ENCODE results near the gene TAGLN3.

The TAGLN3 gene

DNA sequence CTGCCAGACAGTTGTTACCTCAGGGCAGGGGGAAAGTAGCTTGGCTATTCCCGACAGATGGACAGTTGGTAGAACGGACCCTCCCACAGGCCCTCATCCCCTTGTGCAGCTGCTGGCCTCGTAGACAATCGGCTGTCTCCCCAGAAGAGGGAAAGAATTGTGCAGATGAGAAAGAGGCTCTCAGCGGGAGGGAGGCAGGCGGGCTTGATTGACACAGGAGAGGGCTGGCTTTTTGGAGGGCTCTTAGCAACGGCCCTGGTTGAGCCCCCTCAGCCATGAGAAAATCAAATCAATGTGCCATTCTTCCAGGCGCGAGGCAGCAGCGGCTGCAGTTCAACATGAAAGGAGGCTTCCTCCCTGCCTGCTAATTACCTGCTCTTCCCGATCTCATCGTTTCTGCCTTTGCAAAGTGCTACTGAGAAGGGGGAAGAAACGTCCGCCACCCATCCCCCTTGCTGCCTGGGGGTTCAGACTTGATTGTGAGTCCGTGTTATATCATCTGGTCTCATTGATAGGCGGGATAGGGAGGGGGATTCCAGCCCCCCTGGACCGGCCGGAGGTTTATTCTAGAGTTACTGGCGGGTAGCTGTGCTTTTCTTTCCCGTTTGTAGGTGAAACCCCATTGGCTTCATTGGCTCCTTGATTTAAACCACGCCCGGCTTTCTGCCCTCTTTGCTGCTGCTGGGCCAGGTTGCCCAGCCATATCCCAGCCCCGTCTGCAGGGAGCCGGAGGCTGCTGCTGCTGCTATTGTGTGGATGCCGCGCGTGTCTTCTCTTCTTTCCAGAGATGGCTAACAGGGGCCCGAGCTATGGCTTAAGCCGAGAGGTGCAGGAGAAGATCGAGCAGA is at the start of gene TAGLN3:
Gene TAGLN3, plus strand, starts transcription at position 287 of the 848 bp plus-strand sequence. Its CDS starts 501 bp downstream, at position 788.
- no peak for DNase-seq (ENCODE audit: low read depth in 2 of 2)

GRCh38 chr3:111949712-111950111 is 49.0 kb upstream of the TAGLN3 start:
- DNase-seq (ENCODE audit: low read depth in 2 of 2) = no peak

DNA sequence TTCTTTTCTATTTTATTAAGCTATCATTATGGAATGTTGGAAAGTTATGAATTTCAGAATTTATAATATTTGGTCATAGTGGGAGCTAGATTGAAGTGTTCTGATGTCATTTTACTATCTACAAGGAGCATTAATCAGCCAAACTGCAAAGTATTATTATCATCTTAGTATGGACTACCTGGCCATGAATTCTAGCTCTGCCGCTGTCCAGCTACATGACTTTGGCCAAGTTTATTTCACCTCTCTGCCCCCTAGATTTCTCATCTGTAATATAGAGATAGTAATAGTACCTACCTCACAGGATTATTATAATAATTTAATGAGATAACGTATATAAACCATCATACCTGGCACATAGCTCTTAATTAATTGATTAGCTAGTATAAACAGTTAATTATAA is 47.7 kb upstream of the TAGLN3 start:
- DNase-seq (ENCODE audit: low read depth in 2 of 2) = no peak

DNA sequence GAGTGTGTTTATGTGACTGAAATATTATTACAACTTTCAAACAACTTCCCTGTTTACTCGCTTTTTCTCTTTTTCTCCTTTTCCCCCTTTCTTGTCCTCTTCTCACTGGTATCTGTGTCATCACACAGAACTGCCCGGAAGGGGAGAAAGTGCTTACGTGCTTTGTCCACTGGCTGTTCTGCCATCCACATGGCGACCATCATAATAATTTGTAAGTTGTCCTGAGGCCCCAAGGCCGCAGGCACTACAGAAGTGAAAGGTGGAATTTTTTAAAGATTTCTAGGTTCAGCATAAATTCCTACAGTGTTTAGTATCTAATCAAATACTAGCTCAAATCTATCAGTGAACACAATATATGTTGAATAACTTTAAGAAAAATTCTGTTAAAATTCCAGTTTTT is 46.6 kb upstream of the TAGLN3 start:
- no peak for DNase-seq (ENCODE audit: low read depth in 2 of 2)

DNA sequence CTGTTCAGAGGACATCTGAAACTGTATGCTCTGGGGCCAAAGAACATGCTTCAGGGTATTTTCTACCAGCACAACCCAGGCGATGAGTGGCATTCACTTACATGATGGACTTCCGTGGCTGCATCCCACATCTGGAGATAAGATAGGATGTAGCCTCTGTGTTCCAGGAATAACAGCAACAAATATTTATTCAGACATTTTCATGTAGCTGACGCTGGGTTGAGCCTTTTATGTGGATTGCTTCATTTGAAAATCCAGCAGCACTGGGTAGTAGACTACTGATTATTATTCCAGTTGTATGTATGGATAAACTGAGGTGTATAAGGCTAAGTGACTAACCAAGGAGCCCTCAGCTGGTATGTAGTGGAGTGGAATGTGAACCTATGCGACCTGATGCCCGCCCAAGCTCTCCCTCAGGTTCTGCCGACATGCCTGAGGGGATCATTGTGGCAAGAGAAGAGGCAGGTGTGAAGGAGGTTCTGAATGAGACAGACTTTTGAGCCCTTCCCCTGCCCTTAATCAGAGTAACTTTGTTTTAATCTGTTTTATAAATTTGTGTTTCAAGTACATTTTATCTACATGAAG is 45.8 kb upstream of the TAGLN3 start:
- DNase-seq (ENCODE audit: low read depth in 2 of 2) = no peak

DNA sequence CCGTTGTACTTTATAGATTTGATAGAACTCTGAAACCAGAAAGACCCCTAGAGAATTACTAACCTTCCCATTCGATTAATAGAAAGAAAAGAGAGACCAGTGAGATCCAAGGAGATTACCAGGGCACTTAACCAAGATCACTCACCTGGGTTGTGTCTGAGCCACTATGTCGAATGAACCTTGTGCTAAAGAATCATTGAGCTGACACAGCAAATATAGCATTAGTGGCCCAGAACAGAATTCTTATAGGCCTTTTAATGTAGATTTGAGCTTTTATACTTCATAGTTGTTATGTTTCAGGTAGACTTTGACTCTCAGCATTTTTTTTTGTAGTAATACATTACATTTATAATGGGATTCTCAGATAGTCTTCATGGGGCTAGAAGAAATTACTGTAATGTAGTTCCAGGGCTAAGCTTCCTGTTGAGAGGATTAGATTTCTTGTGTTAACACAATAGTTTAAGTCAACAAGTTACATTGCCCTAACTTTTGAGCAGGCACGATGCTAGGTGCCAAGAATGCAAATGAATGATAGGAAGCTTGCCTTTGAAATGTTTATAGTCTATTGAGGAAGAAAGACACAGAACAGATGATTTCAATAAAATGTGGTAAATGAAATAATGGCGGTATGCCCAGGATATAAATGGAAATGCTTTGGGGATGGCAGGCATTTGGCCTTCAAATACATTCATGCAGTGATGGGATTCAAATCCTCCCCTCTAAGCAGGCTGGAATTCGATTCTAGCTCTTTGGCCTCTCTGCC is 44.3 kb upstream of the TAGLN3 start:
- no peak for DNase-seq (ENCODE audit: low read depth in 2 of 2)

DNA sequence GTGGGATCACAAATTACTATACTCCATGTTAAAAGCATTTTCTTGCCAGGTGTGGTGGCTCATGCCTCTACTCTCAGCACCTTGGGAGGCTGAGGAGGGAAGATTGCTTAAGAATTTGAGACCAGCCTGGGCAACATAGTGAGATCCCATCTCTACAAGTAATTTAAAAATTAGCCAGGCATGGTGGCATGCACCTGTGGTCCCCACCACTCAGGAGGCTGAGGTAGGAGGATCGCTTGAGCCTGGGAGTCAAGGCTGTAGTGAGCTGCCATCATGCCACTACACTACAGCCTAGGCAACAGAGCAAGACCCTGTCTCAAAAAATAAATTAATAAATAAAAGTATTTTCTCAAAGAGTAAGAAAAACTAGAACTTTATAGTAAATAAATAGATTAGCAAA is 42.8 kb upstream of the TAGLN3 start:
- DNase-seq (ENCODE audit: low read depth in 2 of 2) = no peak

- no peak for DNase-seq (ENCODE audit: low read depth in 2 of 2)
These were observed 42.3 kb upstream of the TAGLN3 start for GRCh38 chr3:111956449-111956848.

DNA sequence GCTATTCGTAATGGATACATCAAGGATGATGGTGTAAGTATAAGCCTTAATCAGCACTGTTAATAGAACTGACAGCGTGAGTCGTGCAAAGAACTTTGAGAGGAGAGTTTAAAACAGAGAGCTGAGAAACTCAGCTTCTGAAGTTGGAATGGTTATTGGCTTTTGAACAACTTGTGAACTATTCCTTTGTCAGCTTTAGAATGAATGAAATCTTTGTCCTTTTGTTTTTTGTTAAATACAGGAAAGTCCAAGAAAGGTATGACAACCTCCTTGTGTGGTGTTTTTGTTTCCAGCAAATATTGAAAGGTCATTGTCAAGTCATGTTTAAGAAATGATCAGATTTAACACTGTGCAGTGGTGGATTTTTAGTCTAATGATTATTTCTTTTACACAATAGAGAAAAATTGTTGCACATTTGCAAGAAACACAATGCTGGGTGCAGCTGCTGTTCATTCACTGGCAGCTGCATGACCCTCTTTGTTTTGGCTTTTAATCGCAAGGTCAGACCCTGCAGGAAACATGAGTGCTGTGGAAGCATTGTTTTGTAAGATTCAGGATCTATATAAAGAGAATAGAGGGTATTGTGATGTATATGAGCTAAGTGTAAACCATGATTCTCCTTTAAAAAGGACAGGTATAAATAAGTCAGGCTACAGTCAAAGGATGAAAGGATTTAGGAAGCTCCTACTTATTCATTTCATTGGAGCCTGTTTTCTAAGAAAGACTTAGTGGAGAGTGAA is 41.6 kb upstream of the TAGLN3 start:
- DNase-seq (ENCODE audit: low read depth in 2 of 2) = no peak

DNA sequence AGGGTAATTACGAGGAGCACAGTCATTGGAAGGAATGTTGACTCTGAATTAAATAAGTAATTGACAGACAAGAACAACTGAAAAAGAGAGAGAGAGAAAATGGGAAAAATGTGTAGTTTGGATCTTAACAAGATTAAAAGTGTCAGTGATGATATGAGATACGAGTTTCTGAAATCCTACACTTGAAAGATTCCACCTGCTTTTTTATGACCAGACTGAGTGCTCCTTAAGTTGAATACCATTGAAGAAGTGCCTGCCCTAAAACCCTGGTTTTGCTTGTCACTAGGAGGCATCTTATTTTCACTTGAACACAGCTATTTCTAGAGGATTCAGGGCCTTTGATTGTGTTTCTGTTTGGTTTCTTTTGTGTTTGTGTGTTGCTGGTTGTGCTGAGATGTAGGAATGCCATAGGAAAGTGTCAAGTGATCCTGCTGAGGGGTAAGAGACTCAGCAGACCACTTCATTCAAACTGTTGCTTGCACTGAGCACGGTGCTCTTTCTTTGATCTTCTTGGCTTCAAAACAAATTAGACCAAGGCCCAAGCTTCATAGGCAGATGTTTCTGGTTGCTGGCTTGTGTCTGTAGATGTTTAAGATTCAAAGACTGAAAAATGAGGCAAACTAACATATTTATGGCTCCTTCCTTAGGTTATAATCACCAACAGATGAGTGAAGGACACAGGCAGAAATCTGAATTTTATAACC is 37.1 kb upstream of the TAGLN3 start:
- no peak for DNase-seq (ENCODE audit: low read depth in 2 of 2)

GRCh38 chr3:111963424-111963823 is 35.3 kb upstream of the TAGLN3 start:
- no peak for DNase-seq (ENCODE audit: low read depth in 2 of 2)

- no peak for DNase-seq (ENCODE audit: low read depth in 2 of 2)
These were observed 33.2 kb upstream of the TAGLN3 start for GRCh38 chr3:111965484-111965883.

DNA sequence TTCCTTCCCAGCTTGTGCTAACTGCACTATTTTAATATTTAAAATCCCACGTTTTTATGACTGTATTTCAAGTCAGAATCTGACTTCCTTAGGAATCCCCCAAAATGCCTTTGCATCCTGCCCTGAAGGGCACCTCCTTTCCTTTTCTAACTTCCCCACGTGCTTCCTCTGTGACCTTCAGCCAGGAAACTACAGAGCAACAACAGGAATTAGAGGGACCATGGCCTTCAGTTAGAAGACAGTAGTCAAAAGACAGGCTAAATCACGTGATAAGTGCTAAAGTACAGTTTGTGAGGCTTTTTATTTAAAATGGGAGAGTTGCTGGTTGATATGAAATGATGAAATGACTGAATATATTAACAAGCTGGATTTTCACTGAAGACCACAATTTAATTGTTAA is 31.7 kb upstream of the TAGLN3 start:
- no peak for DNase-seq (ENCODE audit: low read depth in 2 of 2)

DNA sequence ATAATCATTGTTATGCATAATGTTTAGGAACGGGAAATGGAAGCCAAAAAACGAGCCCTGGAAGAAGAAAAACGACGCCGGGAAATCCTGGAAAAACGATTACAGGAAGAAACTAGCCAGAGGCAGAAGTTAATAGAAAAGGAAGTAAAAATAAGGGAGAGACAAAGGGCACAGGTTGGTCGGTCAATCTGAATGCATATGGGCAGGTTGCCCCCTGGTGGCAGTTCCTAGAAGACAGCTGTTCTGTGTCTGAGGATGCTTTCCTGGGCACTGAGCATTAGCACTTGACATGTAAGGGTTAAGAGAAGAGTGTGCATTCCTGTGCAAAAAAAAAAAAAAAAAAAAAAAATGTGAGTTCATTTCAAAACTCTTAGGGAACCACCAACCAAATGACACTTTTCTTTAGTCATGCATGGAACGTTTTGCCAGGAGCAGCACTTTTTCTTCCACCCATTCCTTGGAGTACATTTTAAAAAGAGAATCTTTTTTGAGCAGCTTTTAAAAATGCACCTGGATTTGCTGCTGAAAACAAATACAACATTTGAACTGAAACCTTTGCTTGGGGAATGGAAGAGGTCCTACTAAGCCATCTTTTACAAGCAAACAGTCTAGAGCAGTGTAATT is 31.0 kb upstream of the TAGLN3 start:
- peak; percentile 68 to 71 for DNase-seq (ENCODE audit: low read depth in 2 of 2)

- DNase-seq (ENCODE audit: low read depth in 2 of 2) = no peak
These were observed 30.2 kb upstream of the TAGLN3 start for GRCh38 chr3:111968319-111969054.

DNA sequence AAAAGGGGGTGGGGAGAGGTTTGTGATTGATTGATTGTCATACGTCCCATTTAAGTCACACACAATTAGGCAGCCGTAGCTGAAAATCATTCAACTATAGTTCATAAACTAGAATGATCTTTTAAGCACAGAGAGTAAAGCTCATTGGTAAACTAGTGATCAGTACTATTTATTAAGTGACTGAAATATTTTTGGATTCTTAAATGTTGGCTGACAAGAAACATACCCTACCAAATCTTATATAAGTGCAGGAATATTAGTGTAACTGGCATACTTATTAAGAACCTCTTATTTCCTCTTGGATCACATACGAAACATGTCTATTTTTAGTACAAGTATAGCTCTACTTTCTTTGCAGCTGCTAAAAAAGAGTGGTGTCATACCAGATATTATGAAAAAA is 28.3 kb upstream of the TAGLN3 start:
- no peak for DNase-seq (ENCODE audit: low read depth in 2 of 2)

DNA sequence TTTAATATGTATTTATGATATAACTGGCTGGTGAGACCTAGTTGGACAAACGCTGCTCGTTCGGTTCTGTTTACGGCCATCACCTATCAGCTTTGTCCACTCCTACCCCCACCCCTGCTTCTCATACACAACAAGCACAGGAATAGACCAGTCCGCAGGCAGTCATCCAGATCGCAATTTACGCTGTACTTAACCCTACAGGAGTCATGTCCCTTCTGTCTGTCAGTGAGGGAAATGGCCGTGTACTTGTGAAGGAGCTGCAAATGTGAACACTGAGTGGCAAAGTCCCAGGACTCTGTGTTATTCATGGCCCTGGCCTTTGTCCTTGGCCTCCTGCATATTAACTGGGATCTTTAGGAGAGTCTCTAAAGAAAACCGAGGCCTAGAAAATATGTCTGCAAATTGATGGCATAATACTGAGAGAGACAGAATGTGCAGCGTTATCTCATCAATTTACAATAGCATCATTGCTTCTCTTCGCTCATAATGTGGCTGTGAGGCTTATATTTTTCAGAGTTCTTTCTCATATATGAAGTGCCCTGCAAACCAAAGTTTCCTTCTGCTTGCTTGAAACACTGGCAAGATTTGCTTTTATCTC is 27.1 kb upstream of the TAGLN3 start:
- DNase-seq (ENCODE audit: low read depth in 2 of 2) = no peak

GRCh38 chr3:111972891-111973290 is 25.8 kb upstream of the TAGLN3 start:
- no peak for DNase-seq (ENCODE audit: low read depth in 2 of 2)

DNA sequence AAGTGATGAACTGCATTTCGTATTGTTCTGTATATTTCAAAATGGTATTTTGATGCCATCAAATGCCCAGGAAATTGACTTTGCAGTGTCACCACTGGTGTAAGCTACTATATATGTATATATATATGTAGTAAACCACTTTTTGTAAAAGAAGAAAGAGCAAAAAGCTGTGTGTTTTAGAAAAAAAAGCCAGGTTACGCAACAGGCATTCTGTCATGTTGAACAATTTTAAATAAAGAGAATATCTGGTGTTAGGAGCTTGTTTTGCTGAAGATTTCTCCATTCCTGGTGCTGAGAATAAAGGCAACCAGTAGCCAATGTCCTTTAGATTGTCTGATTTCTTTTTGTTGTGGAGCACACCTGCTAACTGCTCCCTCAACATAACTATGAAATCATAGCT is 23.6 kb upstream of the TAGLN3 start:
- DNase-seq (ENCODE audit: low read depth in 2 of 2) = no peak

GRCh38 chr3:111976254-111976653 is 22.5 kb upstream of the TAGLN3 start:
- no peak for DNase-seq (ENCODE audit: low read depth in 2 of 2)
